IPS DF 19.7 (cell line): Measurements from ENCODE around the gene MYO5C.

Experiments
- DNase-seq: peaks from one replicate; pipeline ENCODE4 v3.0.0-alpha.2; 2013; ENCODE audit warnings: low read depth, low spot score

Gene MYO5C

DNA sequence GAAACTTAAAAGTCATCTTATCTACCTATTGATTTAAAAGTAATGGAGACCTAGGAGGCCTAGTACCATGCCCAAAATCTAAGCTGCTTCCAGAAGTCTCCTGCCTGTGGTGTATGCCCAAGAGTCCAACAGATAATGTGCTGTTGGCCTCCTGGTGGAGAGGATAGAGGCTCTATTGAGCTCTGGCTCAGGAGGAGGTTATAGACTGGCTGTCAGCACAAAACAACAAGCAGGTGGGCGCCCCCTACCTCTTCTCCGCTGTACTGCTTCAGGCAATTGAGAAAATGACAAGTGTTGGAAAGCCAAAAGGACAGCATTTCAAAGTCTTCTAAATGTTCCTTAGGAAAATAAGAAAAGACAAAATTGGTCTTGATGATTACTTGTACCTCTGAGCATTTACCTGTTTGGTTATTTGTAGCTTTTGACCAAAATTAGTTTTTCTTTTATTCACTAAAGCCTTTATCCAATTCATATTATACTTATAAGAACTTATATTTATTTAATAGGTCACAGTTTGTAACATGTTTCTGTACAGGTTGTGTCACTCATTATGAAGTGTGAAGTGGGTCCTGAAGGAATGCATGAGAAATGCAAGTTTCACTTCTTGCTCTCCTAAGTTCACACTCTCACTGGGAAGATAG lies 87.2 kb downstream of the MYO5C start:
- DNase-seq = peak; percentile 42

DNA sequence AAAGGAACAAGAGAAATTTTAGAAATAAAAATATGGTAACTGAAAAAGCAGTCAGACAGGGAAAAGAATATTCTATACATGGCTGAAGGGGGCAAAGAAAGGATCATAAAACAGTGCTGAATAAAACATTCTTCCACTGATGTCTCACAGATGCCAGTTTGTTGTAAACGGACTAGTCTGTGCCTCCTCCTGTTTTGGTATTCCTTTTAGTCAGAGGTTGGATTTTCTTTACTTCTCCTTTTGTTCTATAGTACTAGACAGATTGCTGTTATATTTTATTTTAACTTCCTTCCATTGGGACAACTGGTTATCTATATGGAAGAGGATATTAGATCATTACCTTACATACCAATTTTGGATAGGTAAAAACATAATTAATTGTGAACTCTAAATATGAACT lies 88.4 kb downstream of the MYO5C start:
- no peak for DNase-seq

DNA sequence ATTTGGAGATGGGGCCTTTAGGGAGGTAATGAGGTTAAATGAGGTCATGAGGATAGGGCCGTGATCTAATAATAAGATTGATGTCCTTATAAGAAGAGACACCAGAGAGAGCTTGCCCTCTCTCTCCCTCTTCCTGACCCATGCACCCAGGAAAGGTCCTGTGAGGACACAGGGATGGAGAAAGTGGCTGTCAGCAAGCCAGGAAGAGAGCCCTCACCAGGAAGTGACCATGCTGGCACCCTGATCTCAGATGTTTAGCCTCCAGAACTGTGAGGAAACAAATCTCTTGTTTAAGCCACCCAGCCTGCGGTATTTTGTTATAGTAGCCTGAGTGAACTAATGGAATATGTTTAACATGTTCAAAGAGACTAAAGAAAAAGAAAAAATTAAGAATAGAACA lies 89.2 kb downstream of the MYO5C start:
- no peak for DNase-seq

DNA sequence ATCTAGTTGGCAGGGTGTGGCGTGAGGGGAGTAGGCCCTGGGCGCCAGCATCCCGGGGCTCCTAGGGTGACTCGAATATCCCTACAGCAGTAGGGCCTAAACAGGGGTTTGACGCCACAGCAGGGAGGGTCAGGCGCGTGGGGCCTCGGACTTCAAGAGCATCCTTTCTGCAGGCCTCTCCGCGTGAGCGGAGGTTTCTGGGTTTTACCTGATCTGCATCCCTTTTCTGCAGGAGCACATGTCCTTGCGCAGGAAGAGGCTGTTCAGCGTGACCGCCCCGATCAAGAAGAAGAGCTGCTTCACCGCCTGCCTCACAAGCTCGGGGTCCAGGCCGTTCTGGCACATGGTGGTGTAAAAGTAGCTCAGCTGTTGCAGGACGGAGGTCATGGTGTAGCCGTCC lies 90.9 kb downstream of the MYO5C start:
- DNase-seq = no peak

DNA sequence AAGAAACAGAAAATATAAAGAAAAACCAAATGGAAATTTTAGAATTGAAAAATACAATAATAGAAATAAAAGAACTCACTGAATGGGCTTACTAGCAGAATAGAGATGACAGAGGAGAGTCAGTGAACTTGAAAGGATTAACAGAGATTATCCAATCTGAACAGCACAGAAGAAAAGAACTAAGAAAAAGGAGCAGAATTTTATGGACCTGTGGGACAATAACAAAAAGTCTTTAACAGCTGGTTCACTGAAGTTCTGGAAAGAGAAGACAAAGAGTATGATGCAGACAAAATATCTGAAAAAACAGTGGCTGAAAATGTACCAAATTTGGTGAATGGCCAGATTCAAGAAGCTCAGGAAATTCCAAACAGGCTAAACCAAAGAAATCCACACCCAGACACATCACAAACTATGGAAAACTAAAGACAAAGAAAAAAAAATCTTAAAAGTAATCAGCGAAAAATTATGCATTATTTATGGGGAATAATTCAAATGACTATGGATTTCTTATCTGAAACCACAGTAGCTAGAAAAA lies 94.7 kb downstream of the MYO5C start:
- no peak for DNase-seq

DNA sequence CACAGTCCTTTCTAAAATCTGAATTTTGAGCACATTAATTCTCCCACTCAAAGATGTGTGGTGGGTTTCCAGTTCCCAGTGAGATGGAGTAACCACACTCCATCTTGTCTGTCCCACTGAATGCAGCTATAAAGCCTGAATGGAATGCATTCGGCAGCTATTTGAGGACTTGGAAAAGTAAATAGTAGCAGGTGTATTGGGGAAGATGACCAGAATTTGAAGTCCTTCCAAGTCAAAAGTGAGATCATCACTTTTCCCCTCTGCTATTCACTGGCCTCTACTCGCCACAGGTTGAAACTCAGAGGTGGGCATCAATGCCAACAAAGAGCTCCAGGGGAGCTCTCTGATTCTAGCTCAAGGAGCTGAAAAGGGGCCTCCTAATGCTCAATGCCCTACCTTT lies 96.3 kb downstream of the MYO5C start:
- DNase-seq = no peak

DNA sequence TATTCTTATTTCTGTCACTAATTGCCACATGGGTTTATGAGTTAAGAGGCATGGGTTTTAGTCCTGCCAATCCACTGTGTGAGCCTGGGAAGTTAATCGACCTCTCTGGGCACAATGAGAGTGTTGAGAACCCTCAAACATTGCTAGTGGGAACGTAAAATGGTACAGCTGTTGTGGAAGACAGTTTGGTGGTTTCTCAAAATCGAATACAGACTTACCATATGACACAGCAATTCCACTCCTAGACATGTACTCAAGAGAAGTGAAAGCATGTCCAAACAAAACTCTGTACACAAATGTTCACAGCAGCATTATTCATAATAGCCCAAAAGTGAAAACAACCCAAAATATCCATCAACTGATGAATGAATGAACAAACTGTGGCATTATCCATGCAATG lies 98.7 kb downstream of the MYO5C start:
- no peak for DNase-seq

DNA sequence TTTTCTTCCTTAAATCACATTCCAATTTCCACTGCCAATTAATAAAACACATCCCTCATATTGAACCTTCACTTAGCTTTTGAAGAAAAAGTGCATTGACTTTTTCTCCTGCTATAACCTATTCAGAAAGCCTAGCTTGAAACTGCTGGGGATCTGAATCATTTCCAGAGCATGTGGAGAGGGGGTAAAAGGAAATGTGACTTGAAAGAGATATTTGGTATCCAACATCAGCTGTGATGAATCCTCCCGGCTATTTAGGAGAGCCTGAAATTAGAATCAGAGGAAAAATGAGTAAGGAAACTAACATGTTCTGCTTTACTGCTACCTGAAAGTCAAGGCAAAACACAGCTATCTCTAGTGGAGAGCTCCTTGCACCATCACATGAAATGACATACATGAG lies 101.8 kb downstream of the MYO5C start:
- no peak for DNase-seq

DNA sequence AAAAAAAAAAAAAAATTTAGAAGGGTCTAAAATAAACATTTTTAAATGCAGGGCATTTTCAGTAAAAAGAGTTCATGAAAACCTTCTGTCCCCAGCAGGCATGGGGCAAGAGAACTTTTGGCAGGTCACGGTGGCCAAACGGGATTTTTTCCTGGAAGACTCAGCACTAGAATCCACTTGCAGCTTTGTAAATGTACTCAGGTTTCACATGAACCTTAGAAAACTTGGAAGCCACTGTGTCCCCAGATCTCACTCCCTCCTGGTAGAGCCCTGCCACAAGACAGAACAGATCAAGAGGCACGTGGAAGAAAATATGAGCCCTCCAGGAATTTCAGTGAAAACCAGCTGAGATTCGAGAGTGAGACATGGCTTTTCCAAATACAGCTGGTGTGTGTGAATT lies 102.3 kb downstream of the MYO5C start:
- no peak for DNase-seq

DNA sequence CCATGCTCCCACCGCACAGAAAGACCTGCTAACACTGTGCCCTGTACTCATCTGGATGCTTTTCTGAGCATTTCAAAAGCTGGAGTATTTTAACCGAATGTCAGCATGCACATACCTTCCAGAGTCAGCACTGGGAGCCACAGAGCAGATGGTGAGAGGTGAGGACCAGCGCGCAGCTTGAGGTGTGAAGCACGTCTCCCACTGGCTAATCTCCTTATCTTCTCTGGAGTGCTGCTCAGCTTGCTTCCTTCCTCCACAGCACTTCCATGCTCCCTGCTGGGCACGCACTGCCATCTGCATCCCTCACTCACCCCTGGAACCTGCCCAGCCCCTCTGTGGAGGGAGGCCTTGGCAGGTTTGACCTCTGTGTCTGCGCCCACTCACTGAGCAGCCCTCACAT lies 104.4 kb downstream of the MYO5C start, which contains the start of gene GNB5:
Gene GNB5 (minus strand): TSS at position 186 of the 400 bp plus-strand sequence. CDS start 6,716 bp downstream, outside the sequence.
- no peak for DNase-seq

DNA sequence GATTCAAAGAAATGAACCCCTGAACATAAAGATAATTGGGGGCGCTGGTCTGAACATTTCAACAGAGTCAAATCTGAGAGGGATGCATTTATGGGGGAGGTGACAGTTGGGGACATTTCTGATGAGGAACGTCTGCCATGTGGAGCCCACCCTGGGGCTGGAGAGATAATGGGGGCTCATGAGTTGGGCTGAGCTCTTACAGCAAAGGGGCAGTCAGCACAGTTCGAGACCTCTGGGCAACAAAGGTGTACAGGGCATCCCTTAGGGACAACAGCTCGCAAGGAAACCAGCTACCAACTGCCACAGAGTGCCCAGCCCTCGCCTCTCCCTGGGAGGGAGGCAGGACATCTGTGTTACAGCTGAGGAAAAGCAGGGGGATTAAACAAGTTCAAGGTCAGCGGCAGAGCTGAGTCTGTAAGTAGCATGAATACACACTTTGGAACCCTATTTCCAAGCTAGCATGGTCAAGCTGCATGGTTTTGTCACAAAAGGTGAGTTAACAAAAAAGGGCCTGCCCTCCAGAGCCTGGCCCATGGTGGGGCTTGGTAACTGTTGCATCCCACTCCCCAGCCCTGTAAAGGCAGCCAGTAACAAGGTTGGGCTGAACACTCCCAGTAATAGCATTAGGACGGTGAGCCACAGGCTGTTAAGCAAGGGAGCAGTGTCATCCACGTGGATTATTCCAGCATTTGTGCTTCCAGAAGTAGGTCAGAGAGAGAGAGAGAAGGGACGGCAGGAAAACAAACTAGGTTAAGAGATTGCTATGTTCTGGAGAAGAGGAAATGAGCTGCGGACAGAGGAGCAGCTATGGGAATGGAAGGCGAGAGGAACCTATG lies 108.7 kb downstream of the MYO5C start:
- no peak for DNase-seq

DNA sequence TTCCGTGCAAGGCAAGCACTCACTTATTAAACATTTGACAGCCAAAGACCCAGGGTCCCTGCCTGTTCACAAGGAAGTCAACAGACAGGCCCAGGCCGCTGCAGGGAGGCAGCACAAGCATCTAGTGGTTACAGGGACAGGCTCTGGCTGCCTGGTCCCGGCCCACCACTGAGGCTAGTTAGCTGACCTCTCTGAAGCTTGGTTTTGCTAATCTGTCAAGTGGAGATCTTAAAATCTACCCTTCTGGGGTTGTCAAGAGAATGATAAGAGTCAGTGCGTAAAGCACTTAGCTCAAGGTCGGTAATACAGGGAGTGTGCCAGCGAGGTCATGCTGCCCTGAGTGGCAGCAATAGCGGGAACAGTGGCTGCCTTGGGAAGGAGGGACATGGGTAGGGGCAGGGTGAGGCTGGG lies 110.4 kb downstream of the MYO5C start:
- DNase-seq = no peak

DNA sequence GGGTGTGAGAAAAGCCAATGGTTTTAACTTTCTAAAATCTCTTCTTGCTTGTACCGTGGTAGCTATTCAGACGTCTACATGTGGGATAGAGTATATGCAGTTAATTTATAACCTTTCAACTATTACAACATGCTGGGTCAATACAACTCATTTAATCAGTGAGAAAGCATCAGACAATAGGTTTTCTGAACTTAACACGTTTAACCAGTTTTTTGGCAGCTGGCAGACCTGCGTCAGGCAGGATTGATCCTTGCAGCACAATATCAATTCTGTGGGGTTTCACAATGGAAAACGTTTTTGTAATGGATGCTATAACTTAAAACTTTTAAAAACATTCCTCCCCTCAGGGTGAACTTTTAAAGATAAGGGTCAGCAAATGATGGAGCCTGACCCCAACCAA lies 110.9 kb downstream of the MYO5C start:
- no peak for DNase-seq

DNA sequence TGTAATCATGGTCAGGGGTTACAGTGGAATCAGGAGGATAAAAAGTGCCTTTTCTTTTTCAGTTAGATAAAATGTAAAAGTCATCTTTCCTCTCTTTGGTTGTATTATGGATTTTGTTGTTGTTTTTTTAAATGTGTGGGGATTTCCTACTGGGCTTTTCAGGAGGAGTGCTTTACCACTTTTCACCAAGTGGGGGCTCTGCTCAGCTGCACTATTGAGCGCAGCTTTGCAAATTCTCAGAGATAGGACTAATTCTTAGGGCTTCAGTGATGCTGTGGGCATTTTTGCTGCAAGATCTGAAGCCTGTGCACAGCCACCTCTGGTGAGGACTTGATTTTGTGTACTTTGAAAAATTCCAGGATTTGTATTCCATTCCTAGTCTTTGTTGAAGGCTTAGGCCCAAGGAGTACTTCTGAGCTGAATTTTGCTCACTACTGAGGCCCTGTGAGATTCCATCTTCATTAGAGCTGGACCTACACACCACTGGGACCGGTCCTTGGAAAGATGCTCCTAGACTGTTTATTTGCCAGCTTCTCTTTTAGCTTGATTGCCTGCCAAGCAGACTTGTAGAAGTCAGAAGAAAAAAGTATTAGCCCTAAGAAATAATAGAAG lies 111.9 kb downstream of the MYO5C start:
- no peak for DNase-seq

DNA sequence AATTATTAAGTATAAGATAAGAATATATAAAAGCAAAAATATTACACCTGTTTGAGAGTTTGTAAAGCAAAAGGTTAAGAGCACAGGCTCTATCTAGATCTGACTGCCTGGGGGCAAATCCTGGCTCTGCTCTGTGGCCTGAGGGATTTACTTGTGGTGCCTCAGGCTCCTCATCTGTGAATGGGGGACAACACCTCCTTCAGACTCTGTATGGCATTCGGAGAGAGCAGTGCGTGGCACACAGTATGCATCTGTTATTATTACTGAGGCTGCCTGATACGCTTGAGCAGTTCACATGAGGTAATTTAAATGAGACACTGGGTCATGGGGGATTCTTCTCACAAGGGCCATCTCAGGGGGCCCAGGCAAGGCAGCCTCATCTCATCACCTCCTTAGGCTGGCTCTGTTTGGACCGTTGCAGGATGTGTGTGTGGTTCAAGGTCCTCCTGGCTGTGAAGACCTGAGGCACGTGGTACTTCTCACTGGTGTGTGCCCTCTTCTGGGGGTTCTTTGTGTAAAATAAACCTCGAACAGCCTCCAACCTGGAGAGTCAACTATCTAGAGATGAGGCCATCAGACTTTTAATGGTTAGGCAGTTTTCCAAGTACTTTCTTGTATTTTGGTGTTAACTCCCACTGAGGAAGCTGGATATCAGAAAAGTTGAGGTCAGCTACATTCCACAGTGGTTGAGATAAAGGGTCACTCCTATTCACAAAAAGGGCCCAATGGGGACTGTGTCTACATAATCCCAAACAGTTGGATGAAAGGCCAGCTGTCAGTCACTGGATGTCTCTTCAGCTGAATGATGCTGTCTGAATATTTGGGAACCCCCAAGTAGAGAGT lies 113.4 kb downstream of the MYO5C start:
- no peak for DNase-seq

DNA sequence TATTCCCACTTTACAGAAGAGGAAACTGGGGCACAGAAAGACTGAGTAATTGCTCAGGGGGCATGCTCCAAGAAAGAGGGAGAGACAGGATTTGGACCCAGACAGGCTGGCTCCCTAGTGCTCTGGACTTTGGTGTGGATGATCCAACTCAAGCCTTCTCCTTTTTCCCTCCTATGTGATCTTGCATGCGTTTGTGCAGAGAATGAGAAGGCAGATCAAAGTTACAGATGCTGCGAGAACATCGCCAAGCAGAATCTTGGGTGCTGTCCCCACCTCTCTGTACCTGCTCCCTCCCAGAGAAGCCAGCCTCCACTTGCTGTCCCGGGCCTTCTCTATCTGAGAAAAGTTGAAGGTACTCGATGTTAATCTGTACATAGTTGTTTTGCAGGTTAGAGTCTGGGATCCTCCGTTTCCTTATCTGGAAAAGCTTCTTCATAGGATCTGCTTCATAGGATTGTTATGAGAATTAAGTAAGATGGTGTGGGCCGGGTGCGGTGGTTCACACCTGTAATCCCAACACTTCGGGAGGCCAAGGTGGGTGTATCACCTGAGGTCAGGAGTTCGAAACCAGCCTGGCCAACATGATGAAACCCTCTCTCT lies 114.7 kb downstream of the MYO5C start:
- no peak for DNase-seq

DNA sequence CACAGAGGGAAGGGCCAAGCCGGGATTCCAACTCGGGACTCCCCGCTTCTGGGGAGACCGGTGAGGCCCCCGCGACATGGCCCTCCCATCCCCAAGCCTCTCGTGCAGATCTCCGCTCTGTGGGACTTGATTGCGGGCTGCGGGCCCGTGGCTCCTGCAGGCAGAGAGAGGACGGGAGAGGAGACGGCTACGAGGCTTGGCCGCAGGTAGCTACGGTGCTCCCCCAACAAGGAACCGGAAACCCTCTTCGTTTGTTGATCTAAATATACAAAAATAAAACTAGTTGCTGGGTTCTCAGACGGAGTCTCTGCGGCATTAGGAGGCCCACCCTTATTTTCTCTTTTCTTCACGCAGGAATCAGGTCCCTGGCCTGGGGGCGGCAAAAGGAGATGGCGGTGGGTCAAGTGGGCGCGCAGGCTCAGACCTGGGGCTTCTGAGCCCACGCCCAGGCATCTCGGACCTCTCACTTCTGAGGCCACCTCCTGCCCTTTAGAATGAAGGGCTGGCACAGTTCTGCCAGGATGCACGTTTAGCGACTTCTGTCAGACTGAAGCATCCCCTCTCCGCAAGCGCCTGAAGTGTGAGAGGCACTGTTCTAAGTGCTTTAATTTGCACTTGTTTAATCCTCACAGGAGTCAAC lies 115.3 kb downstream of the MYO5C start:
- DNase-seq = no peak

DNA sequence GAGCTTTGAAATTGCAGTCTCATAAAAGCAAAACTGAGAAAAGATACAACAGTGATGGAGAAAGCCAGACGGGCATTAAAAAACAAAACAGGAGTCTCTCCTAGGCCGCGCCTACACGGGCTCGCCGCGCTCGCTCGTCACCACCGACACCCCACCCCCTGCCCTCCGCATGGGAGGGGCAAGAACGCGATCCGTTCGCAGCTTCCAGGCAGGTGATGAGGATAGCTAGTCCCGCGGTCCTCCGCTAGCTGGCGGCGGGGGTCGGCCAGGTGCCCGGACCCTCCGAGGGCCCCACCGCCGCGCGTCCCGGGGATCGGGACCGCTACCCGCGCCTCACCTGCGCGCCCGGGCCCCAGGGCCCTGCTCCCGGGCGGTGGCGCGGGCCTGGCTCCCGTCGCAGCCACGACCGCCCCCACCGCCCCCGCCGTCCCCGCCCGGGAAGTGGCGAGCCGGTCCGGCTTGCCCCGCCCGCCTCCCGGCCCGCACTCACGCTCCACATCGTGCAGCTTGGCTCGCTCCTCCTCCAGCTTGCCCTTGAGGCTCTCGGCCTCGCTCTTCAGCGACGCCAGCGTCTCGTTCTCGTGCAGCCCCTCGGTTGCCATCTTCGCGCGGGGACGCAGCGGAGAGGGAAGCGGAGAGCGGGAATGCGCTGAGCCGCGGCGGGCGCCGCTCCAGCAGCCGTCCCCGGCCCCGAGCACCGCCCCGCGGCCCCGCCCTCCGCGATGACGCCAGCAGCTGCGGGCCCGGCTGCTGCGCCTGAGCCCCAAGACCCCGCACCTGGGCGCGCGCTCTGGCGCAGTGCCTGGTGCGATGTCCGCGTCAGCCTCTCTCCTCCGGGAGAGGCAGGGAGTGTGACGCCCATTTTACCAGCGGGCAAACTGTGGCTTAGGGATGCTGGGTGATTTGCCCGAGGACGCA lies 116.1 kb downstream of the MYO5C start:
- DNase-seq = peak; percentile 40

DNA sequence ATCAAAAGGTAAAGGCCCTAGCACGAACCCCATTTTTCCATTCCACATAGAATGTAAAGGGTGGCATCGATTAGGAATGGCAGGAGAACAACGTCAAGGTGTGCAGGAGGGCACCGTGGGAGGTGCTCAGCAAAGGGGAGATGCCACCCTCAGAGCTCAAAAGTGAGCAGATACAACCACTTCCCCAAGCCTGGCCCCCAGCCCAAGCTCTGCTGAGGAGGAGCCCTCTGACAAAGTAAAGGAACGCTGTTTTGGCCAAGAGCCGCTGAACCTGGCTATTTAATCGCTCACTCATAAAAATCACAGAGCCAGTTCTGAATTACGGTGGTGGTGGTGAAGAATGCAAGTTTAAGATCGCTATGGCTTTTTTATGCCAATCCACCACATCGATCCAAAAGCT lies 116.8 kb downstream of the MYO5C start:
- DNase-seq = no peak

DNA sequence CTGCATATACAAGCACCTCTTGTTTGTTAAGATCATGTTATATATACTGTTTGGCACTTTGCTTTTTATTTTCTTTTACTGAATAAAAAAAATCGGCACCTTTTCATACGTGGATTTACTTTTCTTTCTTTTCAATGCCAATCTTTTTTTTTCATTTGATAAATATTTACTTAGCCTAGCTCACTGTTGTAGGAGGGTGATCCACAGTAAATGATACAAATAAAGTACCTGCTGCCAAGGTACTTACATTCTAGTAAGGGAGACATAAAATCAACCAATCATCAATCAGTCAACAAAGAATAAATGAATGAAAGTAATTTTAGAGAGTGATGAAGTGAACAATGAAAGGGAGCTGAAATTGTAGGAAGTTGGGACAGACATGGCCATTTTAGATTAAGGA lies 122.7 kb downstream of the MYO5C start:
- DNase-seq = no peak
